MCF 10A (cell line): ENCODE measurements around the gene SCG2. TPM values are rescaled to one million over a fixed set of nuclear protein-coding genes. Genes with fewer than 3 reads are reported as not detected.
"Not testable (repeated sequence)": the region's sequence is repeated elsewhere in the genome, so short reads cannot be mapped to it uniquely, and the experiment has no call there.

ENCODE experiments used
- BruUV-seq: library from RNA; stranded (reverse); fragments of 400-500 nt; replicated peaks from 2 replicates; lab custom pipeline; 2021; lab: Mats Ljungman, UMichigan
- CTCF ChIA-PET: fragments of 300-600 bp; sonication (Branson Sonifier 250); formaldehyde crosslinking; extraction: SDS; loops from one replicate; lab custom pipeline; 2021; ENCODE audit warnings: antibody characterized with exemption, inconsistent platforms; lab: Yijun Ruan, JAX
- POLR2A ChIA-PET: fragments of 300-600, 350-650 bp; sonication (Branson Sonifier 250); formaldehyde crosslinking; extraction: SDS; loops from one replicate; lab custom pipeline; 2020; ENCODE audit warnings: antibody characterized with exemption, inconsistent platforms; lab: Yijun Ruan, JAX
- DNase-seq: peaks from one replicate; pipeline ENCODE4 v3.0.0-alpha.2; 2018; ENCODE audit not compliant: unreplicated experiment
- H3K27ac Mint-ChIP-seq: one replicate; pipeline ENCODE4 v1.8.0; 2022; ENCODE audit warnings: mild to moderate bottlenecking, low read depth, mixed read lengths; ENCODE audit not compliant: unreplicated experiment
- H3K27me3 Mint-ChIP-seq: one replicate; pipeline ENCODE4 v1.8.0; 2022; ENCODE audit warnings: mixed read lengths; ENCODE audit not compliant: insufficient read depth, unreplicated experiment
- H3K36me3 Mint-ChIP-seq: one replicate; pipeline ENCODE4 v1.8.0; 2022; ENCODE audit warnings: mild to moderate bottlenecking, moderate library complexity, mixed read lengths; ENCODE audit not compliant: insufficient read depth, unreplicated experiment
- H3K4me1 Mint-ChIP-seq: one replicate; pipeline ENCODE4 v1.8.0; 2022; ENCODE audit warnings: mixed read lengths; ENCODE audit not compliant: insufficient read depth, unreplicated experiment
- H3K4me3 Mint-ChIP-seq: one replicate; pipeline ENCODE4 v1.8.0; 2022; ENCODE audit warnings: mild to moderate bottlenecking, moderate library complexity, mixed read lengths; ENCODE audit not compliant: unreplicated experiment
- H3K9me3 Mint-ChIP-seq: one replicate; pipeline ENCODE4 v1.8.0; 2022; ENCODE audit warnings: mixed read lengths; ENCODE audit not compliant: unreplicated experiment
- intact Hi-C: fragments of 100-400 bp; cut with micrococcal nuclease; formaldehyde crosslinking; loops from 2 replicates; pipeline ENCODE4 v1.14.1; 2022
- total RNA-seq: library from RNA; stranded (reverse); gene quantifications from 2 replicates; pipeline ENCODE4 v1.2.3, GENCODE V29; 2022
- TF ChIP-seq, protein P1 (sequence below): fragments of 200-600 bp; IDR thresholded peaks from one replicate; pipeline ENCODE4 v1.8.0; 2022; ENCODE audit warnings: antibody characterized with exemption, mild to moderate bottlenecking; ENCODE audit not compliant: unreplicated experiment

The SCG2 gene
- total RNA-seq, 1 experiment from 2014 or later = 0.84 TPM

DNA sequence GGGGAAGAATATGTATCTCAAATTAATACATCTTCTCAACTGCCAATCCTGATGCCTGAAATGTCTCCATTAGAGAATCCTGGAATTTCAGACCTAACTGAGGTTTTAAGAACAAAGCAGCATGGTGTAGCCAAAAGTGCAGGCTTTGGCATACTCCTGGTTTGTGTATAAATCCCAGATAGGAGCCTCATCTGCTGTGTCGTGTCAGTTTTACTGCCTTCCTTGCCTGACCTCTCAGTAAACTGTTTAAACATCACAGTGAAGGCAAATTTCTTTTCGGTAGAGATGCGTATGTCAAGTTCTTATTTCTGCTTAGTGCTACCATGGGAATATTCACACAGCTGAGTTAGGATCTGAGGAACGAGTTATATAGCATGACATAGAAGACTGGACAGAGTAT is 7.3 kb downstream of the SCG2 start:
- BruUV-seq = no TSS peak
- no peaks in the 10 kb centered on the region for H3K27me3 Mint-ChIP-seq
- ChIA-PET POLR2A (interaction anchor here (0.7 to 1.4 kb wide), 3 partner anchors 8 to 14 kb away, joined by 3 to 5 read pairs (median 3); no protein-coding TSS in a partner anchor), CTCF (no interaction called here)
- peaks cover 6% of the 10 kb centered on the region for H3K36me3 Mint-ChIP-seq
- TF ChIP-seq, protein P1, sequence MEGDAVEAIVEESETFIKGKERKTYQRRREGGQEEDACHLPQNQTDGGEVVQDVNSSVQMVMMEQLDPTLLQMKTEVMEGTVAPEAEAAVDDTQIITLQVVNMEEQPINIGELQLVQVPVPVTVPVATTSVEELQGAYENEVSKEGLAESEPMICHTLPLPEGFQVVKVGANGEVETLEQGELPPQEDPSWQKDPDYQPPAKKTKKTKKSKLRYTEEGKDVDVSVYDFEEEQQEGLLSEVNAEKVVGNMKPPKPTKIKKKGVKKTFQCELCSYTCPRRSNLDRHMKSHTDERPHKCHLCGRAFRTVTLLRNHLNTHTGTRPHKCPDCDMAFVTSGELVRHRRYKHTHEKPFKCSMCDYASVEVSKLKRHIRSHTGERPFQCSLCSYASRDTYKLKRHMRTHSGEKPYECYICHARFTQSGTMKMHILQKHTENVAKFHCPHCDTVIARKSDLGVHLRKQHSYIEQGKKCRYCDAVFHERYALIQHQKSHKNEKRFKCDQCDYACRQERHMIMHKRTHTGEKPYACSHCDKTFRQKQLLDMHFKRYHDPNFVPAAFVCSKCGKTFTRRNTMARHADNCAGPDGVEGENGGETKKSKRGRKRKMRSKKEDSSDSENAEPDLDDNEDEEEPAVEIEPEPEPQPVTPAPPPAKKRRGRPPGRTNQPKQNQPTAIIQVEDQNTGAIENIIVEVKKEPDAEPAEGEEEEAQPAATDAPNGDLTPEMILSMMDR = no peak
- H3K4me1 Mint-ChIP-seq = peaks cover 15% of the 10 kb centered on the region
- H3K9me3 Mint-ChIP-seq = no peaks in the 10 kb centered on the region
- intact Hi-C loops = no loop called here
- no peak overlapping the region for H3K27ac Mint-ChIP-seq
- H3K4me3 Mint-ChIP-seq = no peak overlapping the region
- no peak for DNase-seq

DNA sequence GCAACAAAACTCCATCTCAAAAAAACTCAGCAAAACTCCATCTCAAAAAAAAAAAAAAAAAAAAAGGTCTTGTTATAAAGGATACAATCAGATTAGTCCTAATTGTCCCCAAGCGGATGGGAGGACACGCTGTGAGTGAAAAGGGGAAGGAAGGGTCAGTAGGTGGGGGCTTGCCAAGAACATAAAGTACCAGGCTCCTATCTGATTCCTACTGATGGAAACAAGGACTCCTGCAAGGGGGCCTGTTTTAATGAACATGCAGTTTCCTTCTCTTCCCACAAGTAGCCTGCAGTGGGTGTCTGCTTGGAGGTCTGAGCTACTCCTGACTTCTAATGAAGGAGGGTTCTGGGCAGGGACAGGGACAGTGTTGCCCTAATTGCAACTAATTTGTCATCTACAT is 7.9 kb downstream of the SCG2 start:
- TF ChIP-seq, protein P1 = no peak
- H3K4me3 Mint-ChIP-seq = no peak overlapping the region
- ChIA-PET POLR2A (no interaction called here), CTCF (no interaction called here)
- H3K9me3 Mint-ChIP-seq = no peaks in the 10 kb centered on the region
- H3K27me3 Mint-ChIP-seq = no peaks in the 10 kb centered on the region
- intact Hi-C loops = no loop called here
- no peak for DNase-seq
- no TSS peak for BruUV-seq
- no peak overlapping the region for H3K27ac Mint-ChIP-seq
- peaks cover 6% of the 10 kb centered on the region for H3K36me3 Mint-ChIP-seq
- peaks cover 9% of the 10 kb centered on the region for H3K4me1 Mint-ChIP-seq

DNA sequence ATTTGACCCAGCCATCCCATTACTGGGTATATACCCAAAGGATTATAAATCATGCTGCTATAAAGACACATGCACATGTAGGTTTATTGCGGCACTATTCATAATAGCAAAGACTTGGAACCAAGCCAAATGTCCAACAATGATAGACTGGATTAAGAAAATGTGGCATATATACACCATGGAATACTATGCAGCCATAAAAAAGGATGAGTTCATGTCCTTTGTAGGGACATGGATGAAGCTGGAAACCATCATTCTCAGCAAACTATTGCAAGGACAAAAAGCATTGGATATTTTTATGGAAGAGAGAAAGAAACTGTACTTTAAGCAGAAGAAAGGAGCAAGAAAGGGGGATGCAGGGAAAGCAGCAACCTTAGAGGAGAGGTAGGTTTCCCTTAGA is 9.5 kb downstream of the SCG2 start:
- DNase-seq, H3K36me3 Mint-ChIP-seq, BruUV-seq, H3K9me3 Mint-ChIP-seq, H3K27ac Mint-ChIP-seq, intact Hi-C loops, H3K4me1 Mint-ChIP-seq, H3K27me3 Mint-ChIP-seq, H3K4me3 Mint-ChIP-seq, CTCF ChIA-PET, POLR2A ChIA-PET: not testable (repeated sequence)

DNA sequence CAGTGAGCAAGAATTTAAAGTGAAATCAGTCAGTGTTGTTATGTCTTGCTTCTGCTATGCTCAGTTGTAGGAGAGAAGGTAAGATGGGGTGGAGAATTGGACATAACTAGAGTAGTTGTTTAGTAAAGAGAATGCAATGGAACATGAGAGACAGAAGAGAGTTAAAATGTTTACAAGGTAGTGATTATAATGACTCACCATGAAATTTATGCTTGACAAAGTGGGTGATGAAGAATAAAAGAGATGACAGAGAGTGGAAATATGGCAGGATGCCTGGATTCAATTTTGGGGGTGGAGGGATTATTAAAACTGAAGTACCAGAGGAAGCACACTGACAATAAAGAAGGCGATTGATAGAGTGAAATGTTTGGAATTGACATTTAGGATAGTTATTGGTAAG is 10.6 kb downstream of the SCG2 start:
- Mint-ChIP-seq H3K27ac (no peak overlapping the region), H3K9me3 (no peaks in the 10 kb centered on the region), H3K4me3 (no peak overlapping the region), H3K36me3 (no peaks in the 10 kb centered on the region), H3K4me1 (no peaks in the 10 kb centered on the region), H3K27me3 (no peaks in the 10 kb centered on the region)
- intact Hi-C loops = no loop called here
- ChIA-PET CTCF (no interaction called here), POLR2A (no interaction called here)
- DNase-seq = no peak
- no TSS peak for BruUV-seq
- TF ChIP-seq, protein P1 = no peak

DNA sequence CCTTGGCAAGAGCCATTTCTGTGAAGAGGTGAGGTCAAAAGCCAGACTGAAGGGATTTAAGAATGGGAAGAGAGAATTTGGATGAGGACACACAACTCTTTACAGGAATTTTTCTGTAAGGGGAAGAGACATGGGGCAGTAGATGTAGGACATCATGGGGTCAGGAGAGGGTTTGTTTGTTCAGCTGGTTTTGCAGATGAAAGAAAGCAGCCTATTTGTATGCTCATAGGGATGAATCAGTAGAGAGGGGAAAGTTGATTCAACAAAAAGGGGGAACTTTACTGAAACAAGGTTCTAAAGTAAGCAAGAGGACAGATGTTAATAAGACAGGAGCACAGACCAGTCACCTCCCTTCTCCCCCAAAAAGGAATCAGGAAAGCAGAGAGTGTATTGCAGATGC is 11.2 kb downstream of the SCG2 start:
- no peak for DNase-seq
- ChIA-PET CTCF (no interaction called here), POLR2A (no interaction called here)
- Mint-ChIP-seq H3K4me3 (no peak overlapping the region), H3K9me3 (no peaks in the 10 kb centered on the region), H3K27ac (no peak overlapping the region), H3K27me3 (no peaks in the 10 kb centered on the region), H3K36me3 (no peaks in the 10 kb centered on the region), H3K4me1 (no peaks in the 10 kb centered on the region)
- TF ChIP-seq, protein P1 = no peak
- intact Hi-C loops = no loop called here
- BruUV-seq = no TSS peak
